ENCODE results near the gene AMELY.

Gene AMELY, protein sequence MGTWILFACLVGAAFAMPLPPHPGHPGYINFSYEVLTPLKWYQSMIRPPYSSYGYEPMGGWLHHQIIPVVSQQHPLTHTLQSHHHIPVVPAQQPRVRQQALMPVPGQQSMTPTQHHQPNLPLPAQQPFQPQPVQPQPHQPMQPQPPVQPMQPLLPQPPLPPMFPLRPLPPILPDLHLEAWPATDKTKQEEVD

DNA sequence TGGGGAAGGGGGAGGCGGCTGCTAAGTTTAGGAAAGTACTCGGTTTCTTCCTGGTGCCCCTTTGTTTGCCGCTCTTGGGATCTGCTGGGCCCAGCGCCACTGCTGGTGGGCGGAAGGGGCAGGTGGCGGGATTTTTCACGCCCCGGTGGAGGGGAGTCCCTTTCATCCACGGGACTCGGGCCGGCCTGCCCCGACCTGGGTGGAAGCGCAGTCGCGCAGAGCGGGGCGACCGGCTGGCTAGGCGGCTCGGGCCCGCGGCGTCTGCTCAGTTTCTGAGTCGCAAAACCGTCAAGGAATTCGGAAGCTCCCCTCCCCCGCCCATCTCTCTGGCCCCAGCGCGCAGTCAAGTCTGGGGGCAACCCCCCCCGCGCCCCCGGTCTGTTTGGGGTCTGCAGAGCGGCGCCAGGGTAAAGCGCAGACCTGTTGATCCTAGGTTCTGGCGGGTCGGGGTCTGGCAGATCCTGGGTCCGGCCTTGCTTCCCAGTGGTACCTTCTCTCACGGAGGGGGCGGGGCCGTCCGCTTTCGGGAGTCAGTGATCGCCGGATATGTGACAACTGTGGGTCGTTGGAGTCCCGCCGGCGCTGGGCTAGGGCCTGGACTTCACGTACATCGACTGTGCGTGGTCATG is at the start of gene AMELY:
AMELY (minus strand) TSS at position 500 of the 629 bp plus-strand sequence. CDS start 39,144 bp downstream, outside the sequence.
- H3K27me3 ChIP-seq (ENCODE audit: control insufficient read depth, insufficient read depth, low read length), result no peaks in the 10 kb centered on the region
- H3K4me1 ChIP-seq (ENCODE audit: control insufficient read depth, insufficient read depth, low read length), result no peaks in the 10 kb centered on the region
- no peaks in the 10 kb centered on the region for H3K9me3 ChIP-seq (ENCODE audit: control insufficient read depth, insufficient read depth, low read length)
- H3K9ac ChIP-seq (ENCODE audit: low read depth, low read length), result no peak within 1 kb of the TSS
- no peak within 1 kb of the TSS for H3K27ac ChIP-seq (ENCODE audit: low read depth, low read length)
- H3K4me3 ChIP-seq (ENCODE audit: low read depth, low read length), result no peak within 1 kb of the TSS
- H3K36me3 ChIP-seq (ENCODE audit: control insufficient read depth, insufficient read depth, low read length), result no peaks in the 10 kb centered on the region

DNA sequence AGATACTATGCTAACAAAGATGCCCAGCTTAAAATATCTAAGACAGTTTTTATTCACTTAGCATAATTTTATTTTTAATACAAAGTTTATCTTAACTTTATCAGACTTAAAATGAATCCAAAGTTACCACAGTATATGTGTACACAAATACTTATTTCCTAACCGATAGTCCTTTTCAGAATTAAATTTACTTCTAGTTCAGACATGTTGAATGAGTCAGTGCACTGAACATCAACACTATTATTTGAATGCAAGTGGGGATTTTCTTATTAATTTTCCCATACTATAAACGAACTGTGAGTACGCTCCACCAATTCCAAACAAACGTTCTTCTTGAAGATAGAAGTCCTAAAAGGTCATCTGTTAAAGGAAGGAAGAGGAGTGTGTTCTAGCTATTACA is 38.4 kb upstream of the AMELY start:
- Histone ChIP-seq H3K4me1 (ENCODE audit: control insufficient read depth, insufficient read depth, low read length) (no peaks in the 10 kb centered on the region), H3K36me3 (ENCODE audit: control insufficient read depth, insufficient read depth, low read length) (no peaks in the 10 kb centered on the region), H3K9me3 (ENCODE audit: control insufficient read depth, insufficient read depth, low read length) (no peaks in the 10 kb centered on the region), H3K27me3 (ENCODE audit: control insufficient read depth, insufficient read depth, low read length) (no peaks in the 10 kb centered on the region), H3K27ac (ENCODE audit: low read depth, low read length) (no peak overlapping the region), H3K4me3 (ENCODE audit: low read depth, low read length) (no peak overlapping the region), H3K9ac (ENCODE audit: low read depth, low read length) (no peak overlapping the region)

DNA sequence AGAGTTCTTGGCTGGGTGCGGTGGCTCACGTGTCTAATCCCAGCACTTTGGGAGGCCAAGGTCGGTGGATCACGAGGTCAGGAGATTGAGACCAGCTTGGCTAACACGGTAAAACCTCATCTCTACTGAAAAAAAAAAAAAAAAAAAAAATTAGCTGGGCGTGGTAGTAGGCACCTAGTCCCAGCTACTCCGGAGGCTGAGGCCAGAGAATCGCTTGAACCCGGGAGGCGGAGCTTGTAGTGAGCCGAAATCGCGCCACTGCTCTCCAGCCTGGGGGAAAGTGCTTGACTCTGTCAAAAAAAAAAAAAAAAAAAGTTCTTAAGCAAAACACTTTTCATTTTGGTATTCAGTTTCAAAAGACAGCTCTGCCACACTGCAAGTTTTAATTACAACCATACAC is 36.8 kb upstream of the AMELY start:
- Histone ChIP-seq H3K27ac (ENCODE audit: low read depth, low read length) (no peak overlapping the region), H3K4me3 (ENCODE audit: low read depth, low read length) (no peak overlapping the region), H3K9me3 (ENCODE audit: control insufficient read depth, insufficient read depth, low read length) (no peaks in the 10 kb centered on the region), H3K27me3 (ENCODE audit: control insufficient read depth, insufficient read depth, low read length) (no peaks in the 10 kb centered on the region), H3K4me1 (ENCODE audit: control insufficient read depth, insufficient read depth, low read length) (no peaks in the 10 kb centered on the region), H3K9ac (ENCODE audit: low read depth, low read length) (no peak overlapping the region), H3K36me3 (ENCODE audit: control insufficient read depth, insufficient read depth, low read length) (no peaks in the 10 kb centered on the region)

DNA sequence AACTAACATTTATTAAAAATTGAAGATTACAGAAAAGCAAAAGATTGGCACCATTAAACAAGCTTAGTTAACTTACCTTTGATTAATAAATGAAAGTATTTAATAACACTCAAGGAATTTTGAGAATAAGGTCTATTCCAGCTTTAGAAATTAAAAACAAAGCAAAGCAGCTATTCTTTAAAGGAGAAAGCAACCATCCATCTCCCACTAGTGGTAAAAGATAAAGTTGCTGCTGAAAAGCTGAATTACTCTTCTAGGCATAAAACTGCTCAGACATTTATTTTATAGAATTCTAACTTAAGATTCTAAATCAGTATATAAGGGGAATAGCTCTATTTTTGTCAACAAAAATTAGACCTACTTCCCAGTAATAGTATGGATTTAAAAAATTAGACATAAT is 36.1 kb upstream of the AMELY start:
- no peak overlapping the region for H3K4me3 ChIP-seq (ENCODE audit: low read depth, low read length)
- H3K27ac ChIP-seq (ENCODE audit: low read depth, low read length), result no peak overlapping the region
- H3K27me3 ChIP-seq (ENCODE audit: control insufficient read depth, insufficient read depth, low read length), result no peaks in the 10 kb centered on the region
- H3K36me3 ChIP-seq (ENCODE audit: control insufficient read depth, insufficient read depth, low read length), result no peaks in the 10 kb centered on the region
- H3K9ac ChIP-seq (ENCODE audit: low read depth, low read length), result no peak overlapping the region
- no peaks in the 10 kb centered on the region for H3K9me3 ChIP-seq (ENCODE audit: control insufficient read depth, insufficient read depth, low read length)
- H3K4me1 ChIP-seq (ENCODE audit: control insufficient read depth, insufficient read depth, low read length), result no peaks in the 10 kb centered on the region

DNA sequence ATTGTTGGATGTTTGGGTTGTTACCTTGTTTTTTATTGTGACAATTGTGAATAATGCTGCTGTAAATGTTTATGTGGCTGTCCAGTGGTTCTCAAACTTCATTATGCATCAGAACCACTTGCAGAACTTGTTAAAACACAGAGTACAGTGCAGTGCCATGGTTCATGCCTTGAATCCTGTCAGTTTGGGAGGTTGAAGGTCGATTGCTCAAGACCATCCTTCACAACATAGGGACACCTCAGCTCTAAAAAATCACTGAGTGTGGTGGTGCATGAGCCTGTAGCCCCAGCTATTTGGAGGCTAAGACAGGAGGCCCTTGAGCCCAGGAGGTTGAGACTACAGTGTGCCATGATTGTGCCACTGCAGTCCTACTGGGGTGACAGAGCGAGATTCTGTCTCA is 23.9 kb upstream of the AMELY start:
- Histone ChIP-seq H3K4me3 (ENCODE audit: low read depth, low read length) (no peak overlapping the region), H3K27ac (ENCODE audit: low read depth, low read length) (no peak overlapping the region), H3K36me3 (ENCODE audit: control insufficient read depth, insufficient read depth, low read length) (no peaks in the 10 kb centered on the region), H3K9me3 (ENCODE audit: control insufficient read depth, insufficient read depth, low read length) (no peaks in the 10 kb centered on the region), H3K4me1 (ENCODE audit: control insufficient read depth, insufficient read depth, low read length) (no peaks in the 10 kb centered on the region), H3K9ac (ENCODE audit: low read depth, low read length) (no peak overlapping the region), H3K27me3 (ENCODE audit: control insufficient read depth, insufficient read depth, low read length) (no peaks in the 10 kb centered on the region)

DNA sequence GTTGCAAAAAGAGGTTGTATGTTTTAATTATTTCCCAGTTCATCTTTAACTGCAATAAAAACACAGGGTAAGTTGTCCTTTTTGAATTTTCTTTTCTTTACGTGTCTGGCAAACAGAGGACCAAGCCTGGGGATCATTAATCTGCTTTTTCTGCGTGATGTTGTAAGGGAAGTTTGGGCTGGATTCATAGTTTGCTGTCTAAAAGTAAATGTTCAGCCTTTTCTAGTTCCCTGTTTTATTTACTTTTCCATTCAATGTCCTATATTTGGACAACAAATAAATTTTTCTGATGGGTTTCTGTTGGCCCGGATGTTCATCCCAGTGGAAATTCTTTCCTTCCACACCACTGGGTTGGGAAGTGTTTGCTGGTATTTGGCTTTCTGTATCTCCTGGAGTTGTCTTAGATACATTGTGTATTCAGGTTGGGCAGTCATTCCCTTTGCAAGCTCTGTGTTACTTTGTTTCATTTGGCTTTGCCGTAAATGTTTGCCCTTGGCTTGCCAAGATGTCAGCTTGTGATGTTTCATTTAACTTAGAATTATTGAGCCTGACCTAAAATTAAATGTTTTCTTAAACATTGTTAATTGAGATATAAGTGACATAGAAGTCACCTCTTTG is 20.3 kb upstream of the AMELY start:
- no peak overlapping the region for H3K27ac ChIP-seq (ENCODE audit: low read depth, low read length)
- no peaks in the 10 kb centered on the region for H3K4me1 ChIP-seq (ENCODE audit: control insufficient read depth, insufficient read depth, low read length)
- no peak overlapping the region for H3K4me3 ChIP-seq (ENCODE audit: low read depth, low read length)
- no peaks in the 10 kb centered on the region for H3K27me3 ChIP-seq (ENCODE audit: control insufficient read depth, insufficient read depth, low read length)
- no peaks in the 10 kb centered on the region for H3K9me3 ChIP-seq (ENCODE audit: control insufficient read depth, insufficient read depth, low read length)
- H3K9ac ChIP-seq (ENCODE audit: low read depth, low read length), result no peak overlapping the region
- H3K36me3 ChIP-seq (ENCODE audit: control insufficient read depth, insufficient read depth, low read length), result no peaks in the 10 kb centered on the region

DNA sequence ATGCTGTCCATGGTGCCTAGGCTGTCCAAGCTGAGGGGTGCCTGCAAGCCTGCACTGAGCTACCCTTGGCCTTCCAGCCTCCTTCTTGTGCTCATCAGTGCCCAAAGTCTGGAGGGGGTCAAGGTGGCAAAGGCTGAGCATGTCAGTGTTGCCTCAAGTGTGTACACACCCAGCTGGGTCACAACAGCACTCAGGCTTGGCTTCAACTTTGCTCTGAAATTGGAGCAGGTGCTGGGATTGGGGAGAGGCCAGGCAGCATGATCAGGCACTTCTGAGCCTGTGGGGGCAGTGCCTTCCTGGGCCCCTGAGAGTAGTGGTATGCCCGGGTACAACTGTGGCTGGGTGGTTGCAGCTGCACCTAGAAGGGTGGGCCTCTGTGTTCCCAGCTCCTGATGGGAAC is 17.7 kb upstream of the AMELY start:
- Histone ChIP-seq H3K4me1 (ENCODE audit: control insufficient read depth, insufficient read depth, low read length) (no peaks in the 10 kb centered on the region), H3K27ac (ENCODE audit: low read depth, low read length) (no peak overlapping the region), H3K4me3 (ENCODE audit: low read depth, low read length) (no peak overlapping the region), H3K27me3 (ENCODE audit: control insufficient read depth, insufficient read depth, low read length) (no peaks in the 10 kb centered on the region), H3K9me3 (ENCODE audit: control insufficient read depth, insufficient read depth, low read length) (no peaks in the 10 kb centered on the region), H3K36me3 (ENCODE audit: control insufficient read depth, insufficient read depth, low read length) (no peaks in the 10 kb centered on the region), H3K9ac (ENCODE audit: low read depth, low read length) (no peak overlapping the region)

DNA sequence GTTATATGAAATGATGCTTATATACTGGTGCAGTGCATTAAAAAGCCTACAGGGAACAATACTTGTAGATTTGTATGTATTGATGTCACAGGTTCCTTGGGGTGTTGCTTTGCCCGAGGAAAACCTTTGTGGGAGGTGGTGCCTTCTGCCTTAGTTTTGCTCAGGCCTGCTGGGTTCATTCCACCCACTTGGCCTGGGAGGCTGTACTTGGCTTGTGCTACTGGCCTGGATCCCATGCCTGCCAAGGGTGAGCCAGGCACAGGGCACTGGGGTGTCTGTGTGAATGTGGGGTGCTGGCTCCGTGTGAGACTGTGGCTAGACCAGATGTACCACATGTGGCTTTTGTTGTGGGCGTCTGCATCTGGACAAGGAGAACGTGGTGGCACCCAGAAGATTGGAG is 16.7 kb upstream of the AMELY start:
- H3K9me3 ChIP-seq (ENCODE audit: control insufficient read depth, insufficient read depth, low read length), result no peaks in the 10 kb centered on the region
- H3K4me3 ChIP-seq (ENCODE audit: low read depth, low read length), result no peak overlapping the region
- H3K36me3 ChIP-seq (ENCODE audit: control insufficient read depth, insufficient read depth, low read length), result no peaks in the 10 kb centered on the region
- H3K27me3 ChIP-seq (ENCODE audit: control insufficient read depth, insufficient read depth, low read length), result no peaks in the 10 kb centered on the region
- no peak overlapping the region for H3K9ac ChIP-seq (ENCODE audit: low read depth, low read length)
- H3K4me1 ChIP-seq (ENCODE audit: control insufficient read depth, insufficient read depth, low read length), result no peaks in the 10 kb centered on the region
- no peak overlapping the region for H3K27ac ChIP-seq (ENCODE audit: low read depth, low read length)

DNA sequence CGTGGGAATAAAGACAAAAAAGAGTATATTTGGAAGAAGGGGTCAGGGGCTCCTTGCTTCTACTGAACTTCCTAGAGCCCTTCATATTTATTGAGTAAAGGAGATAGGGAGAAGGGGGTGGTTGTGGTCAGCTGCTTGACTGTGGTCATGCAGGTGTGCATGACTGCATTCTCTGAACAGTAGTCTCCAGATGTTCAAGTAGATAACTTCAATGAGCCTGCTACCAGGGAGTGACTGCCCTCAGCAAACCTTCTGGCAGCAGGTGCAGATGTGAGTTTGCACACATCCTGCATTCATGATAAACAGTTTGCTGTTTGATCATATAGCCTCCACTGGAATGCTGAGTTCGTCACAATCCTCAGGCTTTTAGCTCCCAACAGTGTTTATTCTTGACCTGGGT is 9.5 kb upstream of the AMELY start:
- Histone ChIP-seq H3K36me3 (ENCODE audit: control insufficient read depth, insufficient read depth, low read length) (no peaks in the 10 kb centered on the region), H3K9me3 (ENCODE audit: control insufficient read depth, insufficient read depth, low read length) (no peaks in the 10 kb centered on the region), H3K4me3 (ENCODE audit: low read depth, low read length) (no peak overlapping the region), H3K9ac (ENCODE audit: low read depth, low read length) (no peak overlapping the region), H3K27me3 (ENCODE audit: control insufficient read depth, insufficient read depth, low read length) (no peaks in the 10 kb centered on the region), H3K27ac (ENCODE audit: low read depth, low read length) (no peak overlapping the region), H3K4me1 (ENCODE audit: control insufficient read depth, insufficient read depth, low read length) (no peaks in the 10 kb centered on the region)

DNA sequence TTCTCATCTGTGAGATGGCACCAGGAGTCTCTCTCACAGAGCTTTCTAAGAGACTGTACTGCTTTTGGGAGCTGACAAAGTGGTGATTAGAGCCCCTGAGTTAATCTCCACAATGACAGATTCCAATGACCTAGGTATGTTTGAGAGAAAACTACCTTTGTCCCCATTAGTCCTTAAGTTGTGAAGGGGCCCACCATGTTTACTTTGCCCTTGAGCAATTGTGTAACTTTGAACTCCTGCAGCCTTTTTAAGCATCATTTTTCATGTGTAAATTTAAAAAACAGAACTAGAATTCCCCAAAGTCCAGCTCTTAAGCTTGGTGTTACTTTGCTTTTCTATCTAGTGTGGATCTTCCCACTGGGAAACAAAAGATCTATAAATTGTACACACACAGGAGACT is 1.8 kb upstream of the AMELY start:
- H3K4me1 ChIP-seq (ENCODE audit: control insufficient read depth, insufficient read depth, low read length), result no peaks in the 10 kb centered on the region
- no peaks in the 10 kb centered on the region for H3K27me3 ChIP-seq (ENCODE audit: control insufficient read depth, insufficient read depth, low read length)
- no peaks in the 10 kb centered on the region for H3K36me3 ChIP-seq (ENCODE audit: control insufficient read depth, insufficient read depth, low read length)
- no peak overlapping the region for H3K9ac ChIP-seq (ENCODE audit: low read depth, low read length)
- no peaks in the 10 kb centered on the region for H3K9me3 ChIP-seq (ENCODE audit: control insufficient read depth, insufficient read depth, low read length)
- H3K27ac ChIP-seq (ENCODE audit: low read depth, low read length), result no peak overlapping the region
- no peak overlapping the region for H3K4me3 ChIP-seq (ENCODE audit: low read depth, low read length)

DNA sequence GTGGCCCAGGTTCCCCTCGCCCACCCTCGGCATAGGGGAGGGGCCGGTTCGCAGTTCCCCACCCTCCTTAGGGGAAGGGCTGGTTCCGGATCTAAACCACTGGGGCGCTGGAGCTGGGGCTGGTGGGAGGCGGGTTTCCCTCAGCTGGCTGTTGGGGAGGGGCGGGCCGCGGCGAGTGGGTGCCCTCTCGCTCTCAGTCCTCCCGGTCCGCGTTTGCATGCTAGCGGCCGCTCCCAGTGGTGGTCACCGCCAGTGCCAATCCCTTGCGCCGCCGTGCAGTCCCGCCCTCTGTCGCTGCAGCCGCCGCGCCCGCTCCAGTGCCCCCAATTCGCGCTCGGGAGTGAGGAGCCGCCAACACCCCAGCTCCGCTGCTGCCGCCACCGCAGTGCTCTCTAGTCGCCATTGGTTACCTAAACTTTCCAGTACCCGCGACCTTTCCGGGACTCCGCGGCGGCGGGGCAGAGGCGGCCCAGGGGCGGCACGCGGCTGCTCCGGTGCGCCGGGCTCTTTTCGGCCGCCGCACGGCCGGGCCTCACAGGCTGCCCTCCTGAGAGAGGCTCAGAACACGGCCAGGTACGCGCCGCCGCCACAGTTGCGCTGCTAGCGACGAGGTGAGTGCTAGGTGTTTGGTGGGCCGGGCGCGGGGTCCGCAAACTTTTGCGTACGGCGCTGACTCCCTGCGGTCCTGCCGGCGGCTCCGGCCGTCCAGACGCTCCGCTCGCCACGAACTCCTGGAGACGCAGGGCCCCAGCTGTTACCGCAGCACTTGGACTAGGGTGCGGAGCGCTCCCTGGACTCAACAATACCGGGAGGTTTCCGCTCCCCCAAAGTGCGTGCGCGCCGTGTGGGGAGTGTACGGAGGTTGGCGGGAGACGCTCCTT is 940 bp downstream of the AMELY start, which contains the start of gene TBL1Y:
TBL1Y (plus strand) TSS at position 326 of the 881 bp plus-strand sequence. CDS start 114,388 bp downstream, outside the sequence.
- no peak within 1 kb of the TSS for H3K27ac ChIP-seq (ENCODE audit: low read depth, low read length)
- no peaks in the 10 kb centered on the region for H3K27me3 ChIP-seq (ENCODE audit: control insufficient read depth, insufficient read depth, low read length)
- H3K9ac ChIP-seq (ENCODE audit: low read depth, low read length), result no peak within 1 kb of the TSS
- no peaks in the 10 kb centered on the region for H3K4me1 ChIP-seq (ENCODE audit: control insufficient read depth, insufficient read depth, low read length)
- H3K4me3 ChIP-seq (ENCODE audit: low read depth, low read length), result no peak within 1 kb of the TSS
- no peaks in the 10 kb centered on the region for H3K36me3 ChIP-seq (ENCODE audit: control insufficient read depth, insufficient read depth, low read length)
- no peaks in the 10 kb centered on the region for H3K9me3 ChIP-seq (ENCODE audit: control insufficient read depth, insufficient read depth, low read length)
